Naive thymus-derived CD4-positive, alpha-beta T cell (primary cell): Measurements from ENCODE around the gene BTN1A1. TPM values are rescaled to one million over a fixed set of nuclear protein-coding genes. Genes with fewer than 3 reads are reported as not detected.

Source experiments
- ATAC-seq: fragments of 150-1000 bp; cut with Tn5 transposase; 2 replicates; pipeline ENCODE4 v1.10.0; 2021; ENCODE audit warnings: mild to moderate bottlenecking, moderate library complexity
- CTCF ChIA-PET: fragments of 350-600 bp; sonication (Branson Sonifier 250); formaldehyde crosslinking; loops from one replicate; lab custom pipeline; 2021; ENCODE audit warnings: antibody characterized with exemption; lab: Charles Lee
- POLR2A ChIA-PET: fragments of 350-600 bp; sonication (Branson Sonifier 250); formaldehyde crosslinking; loops from one replicate; lab custom pipeline; 2021; ENCODE audit warnings: antibody characterized with exemption, inconsistent platforms; lab: Charles Lee
- DNase-seq, 9 donors: peaks; one replicate each; pipeline versions ENCODE4 v3.0.0 to v3.0.0-alpha.2; 2020 to 2022; ENCODE audit warnings: mixed read lengths in 1 of 9
- H3K27ac ChIP-seq: one replicate; pipeline ENCODE4 v1.7.0; 2013; ENCODE audit warnings: mild to moderate bottlenecking, low read depth, low read length, moderate library complexity
- H3K27me3 ChIP-seq, 2 donors: one replicate each; pipeline ENCODE4 v1.7.0; 2013; ENCODE audit warnings: low read length in 2 of 2, mild to moderate bottlenecking in 2 of 2, moderate library complexity in 2 of 2; ENCODE audit not compliant: control insufficient read depth in 2 of 2, insufficient read depth in 2 of 2
- H3K36me3 ChIP-seq, 3 experiments: 1 replicate in 2 of 3; 2 replicates in 1 of 3; pipeline ENCODE4 v1.7.0; 2013; ENCODE audit warnings: low read length in 3 of 3, mild to moderate bottlenecking in 3 of 3, moderate library complexity in 1 of 3; ENCODE audit not compliant: insufficient read depth in 3 of 3, control insufficient read depth in 2 of 3
- H3K4me1 ChIP-seq, 2 donors: one replicate each; pipeline ENCODE4 v1.7.0; 2013; ENCODE audit warnings: low read length in 2 of 2, mild to moderate bottlenecking in 2 of 2, moderate library complexity in 1 of 2; ENCODE audit not compliant: control insufficient read depth in 2 of 2, insufficient read depth in 2 of 2
- H3K4me3 ChIP-seq: 2 replicates; pipeline ENCODE4 v1.7.0; 2013; ENCODE audit warnings: mild to moderate bottlenecking, low read length
- H3K9me3 ChIP-seq, 3 experiments: 1 replicate in 2 of 3; 2 replicates in 1 of 3; pipeline ENCODE4 v1.7.0; 2013; ENCODE audit warnings: low read length in 3 of 3; ENCODE audit not compliant: control insufficient read depth in 2 of 3
- H3K27ac Mint-ChIP-seq, 9 donors: one replicate each; pipeline ENCODE4 v1.8.0; 2020 to 2022; ENCODE audit warnings: mixed read lengths in 9 of 9, mild to moderate bottlenecking in 8 of 9, moderate library complexity in 5 of 9, inconsistent platforms in 2 of 9
- H3K27me3 Mint-ChIP-seq, 5 donors: one replicate each; pipeline ENCODE4 v1.8.0; 2021 to 2022; ENCODE audit warnings: mixed read lengths in 5 of 5, mild to moderate bottlenecking in 1 of 5
- H3K36me3 Mint-ChIP-seq, 5 donors: one replicate each; pipeline ENCODE4 v1.8.0; 2020 to 2022; ENCODE audit warnings: mixed read lengths in 5 of 5, mild to moderate bottlenecking in 3 of 5, inconsistent platforms in 1 of 5
- H3K4me1 Mint-ChIP-seq, 7 donors: one replicate each; pipeline ENCODE4 v1.8.0; 2020 to 2022; ENCODE audit warnings: mixed read lengths in 7 of 7, mild to moderate bottlenecking in 3 of 7, inconsistent platforms in 1 of 7
- H3K4me3 Mint-ChIP-seq, 10 donors: one replicate each; pipeline ENCODE4 v1.8.0; 2020 to 2022; ENCODE audit warnings: mild to moderate bottlenecking in 10 of 10, mixed read lengths in 10 of 10, moderate library complexity in 6 of 10, inconsistent platforms in 2 of 10
- H3K9me3 Mint-ChIP-seq, 11 donors: one replicate each; pipeline ENCODE4 v1.8.0; 2020 to 2022; ENCODE audit warnings: mixed read lengths in 11 of 11, mild to moderate bottlenecking in 4 of 11, inconsistent platforms in 1 of 11, moderate library complexity in 1 of 11
- intact Hi-C, 2 donors: fragments of 100-400 bp; cut with micrococcal nuclease; formaldehyde crosslinking; loops; one replicate each; pipeline ENCODE4 v1.15.1; 2023
- polyA plus RNA-seq, 2 donors: library from polyadenylated mRNA; unstranded; fragments of 300-500 nt; fragmentation: Illumina TruSeq; gene quantifications; one replicate each; pipeline ENCODE4 v1.2.3, GENCODE V29; 2021
- total RNA-seq, 6 experiments: library from RNA in 5 of 6; stranded (reverse) in 5 of 6; gene quantifications; 1 replicate in 5 of 6; 2 replicates in 1 of 6; pipeline ENCODE4 v1.2.3 and lab custom pipeline; 2021 to 2026

The BTN1A1 gene
- total and polyA plus RNA-seq, 7 experiments from 2014 or later = not detected

- Histone ChIP-seq H3K36me3 (peaks cover 40 to 76% (median 51%) of the 10 kb centered on the region in 3 experiments), H3K27me3 (no peaks in the 10 kb centered on the region), H3K9me3 (no peaks in the 10 kb centered on the region), H3K4me1 (peaks cover 8 to 13% of the 10 kb centered on the region in 2 donors), H3K4me3 (no peak overlapping the region), H3K27ac (no peak overlapping the region)
- Mint-ChIP-seq H3K27ac (peak overlapping the region in 5 of 9 donors; percentile 17 to 55 (median 33)), H3K27me3 (no peaks in the 10 kb centered on the region), H3K9me3 (peaks cover 0 to 2% (median 0%) of the 10 kb centered on the region in 11 donors), H3K36me3 (peaks cover 38 to 78% (median 70%) of the 10 kb centered on the region in 5 donors), H3K4me3 (no peak overlapping the region), H3K4me1 (peaks cover 27 to 50% (median 41%) of the 10 kb centered on the region in 7 donors)
- DNase-seq (no peak), ATAC-seq (no peak)
- ChIA-PET POLR2A (interaction anchor here (0.8 to 1.4 kb wide), 2 partner anchors 10 to 72 kb away, joined by 3 read pairs; partner anchors contain the start of gene HMGN4), CTCF (interaction anchor here (0.6 kb wide), 1 partner anchor 22 kb away, joined by 4 read pairs; no protein-coding TSS in a partner anchor)
- intact Hi-C loops = no loop called here
These were observed 34.3 kb upstream of the BTN1A1 start for GRCh38 chr6:26465776-26466175.

DNA sequence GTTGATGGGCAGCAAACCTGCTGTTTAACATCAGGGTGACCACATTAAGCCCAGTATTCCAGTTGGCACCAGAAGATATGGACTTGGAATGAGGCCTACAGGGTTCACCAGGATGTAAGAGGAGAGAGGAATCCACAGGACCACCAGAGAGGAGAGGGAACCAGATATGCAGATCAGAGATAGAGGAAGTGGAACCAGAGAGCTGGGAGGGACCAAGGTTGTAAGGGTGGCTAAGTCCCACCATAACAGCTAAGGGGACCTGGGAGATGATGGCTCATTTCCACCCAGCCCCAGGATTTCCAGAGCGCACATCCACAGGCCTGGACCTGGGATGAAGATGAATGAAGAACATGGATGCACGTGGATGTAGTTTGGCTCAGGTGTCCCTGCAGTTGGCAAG lies 31.3 kb upstream of the BTN1A1 start:
- peaks cover 30 to 54% (median 30%) of the 10 kb centered on the region in 3 experiments for H3K36me3 ChIP-seq
- H3K4me1 ChIP-seq = peaks cover 12 to 16% of the 10 kb centered on the region in 2 donors
- DNase-seq = no peak
- Mint-ChIP-seq H3K9me3 (peaks cover 0 to 22% (median 6%) of the 10 kb centered on the region in 11 donors), H3K27ac (peak overlapping the region in 5 of 9 donors; percentile 18 to 74 (median 56)), H3K27me3 (no peaks in the 10 kb centered on the region), H3K4me1 (peaks cover 26 to 45% (median 36%) of the 10 kb centered on the region in 7 donors), H3K4me3 (no peak overlapping the region), H3K36me3 (peaks cover 41 to 73% (median 58%) of the 10 kb centered on the region in 5 donors)
- ATAC-seq = no peak
- H3K27me3 ChIP-seq = no peaks in the 10 kb centered on the region
- ChIA-PET CTCF (interaction anchor here (0.6 kb wide), 1 partner anchor 38 kb away, joined by 5 read pairs; no protein-coding TSS in a partner anchor), POLR2A (interaction anchor here (2.1 kb wide), 1 partner anchor 69 kb away, joined by 7 read pairs; the partner anchor contains the start of gene HMGN4)
- intact Hi-C loops = no loop called here
- no peak overlapping the region for H3K27ac ChIP-seq
- no peaks in the 10 kb centered on the region for H3K9me3 ChIP-seq
- no peak overlapping the region for H3K4me3 ChIP-seq

GRCh38 chr6:26470643-26471042 lies 29.5 kb upstream of the BTN1A1 start:
- no peak overlapping the region for H3K4me3 ChIP-seq
- ATAC-seq (no peak), DNase-seq (no peak)
- POLR2A ChIA-PET = interaction anchor here (0.7 kb wide), 1 partner anchor 90 kb away, joined by 3 read pairs; no protein-coding TSS in a partner anchor
- H3K9me3 Mint-ChIP-seq = peaks cover 0 to 22% (median 6%) of the 10 kb centered on the region in 11 donors
- H3K4me3 Mint-ChIP-seq = no peak overlapping the region
- peaks cover 21 to 27% of the 10 kb centered on the region in 2 donors for H3K4me1 ChIP-seq
- H3K9me3 ChIP-seq = no peaks in the 10 kb centered on the region
- H3K27me3 Mint-ChIP-seq = no peaks in the 10 kb centered on the region
- H3K4me1 Mint-ChIP-seq = peaks cover 27 to 44% (median 38%) of the 10 kb centered on the region in 7 donors
- no peak overlapping the region for H3K27ac ChIP-seq
- peaks cover 12 to 36% (median 13%) of the 10 kb centered on the region in 3 experiments for H3K36me3 ChIP-seq
- no peaks in the 10 kb centered on the region for H3K27me3 ChIP-seq
- intact Hi-C loops = loop anchor here (5.0 to 10.0 kb wide), 3 partner anchors 183 to 366 kb away; a partner anchor contains a TSS
- CTCF ChIA-PET = no interaction called here
- H3K27ac Mint-ChIP-seq = peak overlapping the region in 4 of 9 donors; percentile 59 to 100 (median 68)
- H3K36me3 Mint-ChIP-seq = peaks cover 27 to 66% (median 43%) of the 10 kb centered on the region in 5 donors

- Mint-ChIP-seq H3K9me3 (peaks cover 0 to 22% (median 6%) of the 10 kb centered on the region in 11 donors), H3K4me1 (peaks cover 34 to 57% (median 45%) of the 10 kb centered on the region in 7 donors), H3K4me3 (peak overlapping the region in 3 of 10 donors; percentile 34 to 98 (median 50)), H3K27me3 (no peaks in the 10 kb centered on the region), H3K36me3 (peaks cover 21 to 56% (median 31%) of the 10 kb centered on the region in 5 donors), H3K27ac (peak overlapping the region; percentile 42 to 100 (median 76))
- H3K36me3 ChIP-seq = peaks cover 1 to 23% (median 8%) of the 10 kb centered on the region in 3 experiments
- POLR2A ChIA-PET = interaction anchor here (0.5 to 5.3 kb wide), 12 partner anchors 9 to 661 kb away, joined by 3 to 51 read pairs (median 9); partner anchors contain the start of gene HMGN4
- ATAC-seq (no peak), DNase-seq (no peak)
- CTCF ChIA-PET = interaction anchor here (0.6 to 1.0 kb wide), 3 partner anchors 102 to 407 kb away, joined by 3 to 4 read pairs (median 3); no protein-coding TSS in a partner anchor
- H3K4me3 ChIP-seq = no peak overlapping the region
- intact Hi-C loops = loop anchor here (5.0 to 10.0 kb wide), 3 partner anchors 185 to 367 kb away; a partner anchor contains a TSS
- peaks cover 33% of the 10 kb centered on the region in 2 donors for H3K4me1 ChIP-seq
- H3K27ac ChIP-seq = no peak overlapping the region
- H3K9me3 ChIP-seq = no peaks in the 10 kb centered on the region
- no peaks in the 10 kb centered on the region for H3K27me3 ChIP-seq
These were observed 28.1 kb upstream of the BTN1A1 start for GRCh38 chr6:26471970-26472369.

DNA sequence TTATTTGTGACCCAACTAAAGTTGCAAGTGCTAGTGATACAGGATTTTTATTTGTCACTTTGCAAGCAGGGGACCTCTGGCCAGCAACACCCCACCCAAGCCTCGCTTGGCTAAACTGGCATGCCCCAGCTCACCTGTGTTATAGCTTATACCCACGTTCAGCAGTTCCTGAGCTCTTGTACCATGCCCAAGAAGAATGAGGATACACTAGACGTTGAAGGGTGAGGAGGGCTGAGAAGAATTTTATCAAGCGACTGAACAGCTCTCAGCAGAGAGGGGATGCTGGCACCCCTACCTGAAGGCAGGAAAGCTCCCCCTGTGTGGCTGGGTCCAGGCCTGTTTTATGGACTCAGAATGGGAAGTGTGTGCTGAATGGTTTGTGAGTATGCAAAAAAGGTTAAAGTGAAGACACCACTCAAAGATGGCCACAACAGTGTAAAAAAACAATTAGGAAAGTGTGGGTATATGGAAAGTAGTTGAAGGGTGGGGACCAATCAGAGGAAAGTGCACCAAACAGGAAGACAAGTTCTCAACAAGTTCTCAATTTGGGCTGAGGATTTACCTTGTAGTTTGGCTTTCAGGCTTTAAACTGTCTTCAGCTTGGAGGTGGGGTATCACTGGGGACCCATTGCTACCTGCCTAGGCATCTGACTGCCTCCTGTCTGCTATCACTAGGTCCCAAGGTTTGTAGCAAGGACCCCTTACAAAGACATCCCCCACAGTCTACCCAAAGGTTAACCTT lies 27.4 kb upstream of the BTN1A1 start:
- Histone ChIP-seq H3K27me3 (no peaks in the 10 kb centered on the region), H3K36me3 (peaks cover 0 to 15% (median 8%) of the 10 kb centered on the region in 3 experiments), H3K9me3 (no peaks in the 10 kb centered on the region), H3K4me3 (peak overlapping the region; percentile 67), H3K4me1 (peaks cover 33% of the 10 kb centered on the region in 2 donors), H3K27ac (peak overlapping the region; percentile 91)
- ChIA-PET POLR2A (interaction anchor here (0.5 to 5.3 kb wide), 27 partner anchors 10 to 1539 kb away, joined by 3 to 51 read pairs (median 7); partner anchors contain the start of genes BTN3A3 and HMGN4), CTCF (interaction anchor here (0.6 to 1.0 kb wide), 3 partner anchors 103 to 408 kb away, joined by 3 to 4 read pairs (median 3); no protein-coding TSS in a partner anchor)
- Mint-ChIP-seq H3K4me3 (peak overlapping the region; percentile 43 to 100 (median 97)), H3K27me3 (no peaks in the 10 kb centered on the region), H3K4me1 (peaks cover 39 to 65% (median 53%) of the 10 kb centered on the region in 7 donors), H3K27ac (peak overlapping the region; percentile 98 to 100 (median 100)), H3K36me3 (peaks cover 19 to 50% (median 28%) of the 10 kb centered on the region in 5 donors), H3K9me3 (peaks cover 0 to 22% (median 6%) of the 10 kb centered on the region in 11 donors)
- DNase-seq = peak in 5 of 9 donors; percentile 8 to 26 (median 16)
- ATAC-seq = no peak
- intact Hi-C loops = loop anchor here (1.0 to 10.0 kb wide), 8 partner anchors 15 to 368 kb away; partner anchors contain the start of genes BTN2A2 (in 2 of the 2), BTN3A2 (in 2 of the 2), BTN2A1 (in 1 of the 2) and BTN3A3 (in 1 of the 2)

- Histone ChIP-seq H3K27ac (peak overlapping the region; percentile 91), H3K4me1 (peaks cover 33% of the 10 kb centered on the region in 2 donors), H3K36me3 (peaks cover 0 to 8% (median 8%) of the 10 kb centered on the region in 3 experiments), H3K27me3 (no peaks in the 10 kb centered on the region), H3K9me3 (no peaks in the 10 kb centered on the region), H3K4me3 (peak overlapping the region; percentile 67)
- peaks cover 0 to 22% (median 6%) of the 10 kb centered on the region in 11 donors for H3K9me3 Mint-ChIP-seq
- ATAC-seq (no peak), DNase-seq (no peak)
- no peaks in the 10 kb centered on the region for H3K27me3 Mint-ChIP-seq
- H3K27ac Mint-ChIP-seq = peak overlapping the region; percentile 98 to 100 (median 100)
- peaks cover 40 to 72% (median 60%) of the 10 kb centered on the region in 7 donors for H3K4me1 Mint-ChIP-seq
- intact Hi-C loops = loop anchor here (1.0 to 10.0 kb wide), 8 partner anchors 16 to 369 kb away; partner anchors contain the start of genes BTN2A2 (in 2 of the 2), BTN3A2 (in 2 of the 2), BTN2A1 (in 1 of the 2) and BTN3A3 (in 1 of the 2)
- peak overlapping the region; percentile 88 to 100 (median 97) for H3K4me3 Mint-ChIP-seq
- CTCF ChIA-PET = interaction anchor here (1.2 kb wide), 2 partner anchors 12 to 60 kb away, joined by 3 read pairs; no protein-coding TSS in a partner anchor
- POLR2A ChIA-PET = interaction anchor here (0.5 to 5.3 kb wide), 44 partner anchors 11 to 1540 kb away, joined by 3 to 51 read pairs (median 6); partner anchors contain the start of genes BTN3A3, HFE and HMGN4
- peaks cover 15 to 43% (median 21%) of the 10 kb centered on the region in 5 donors for H3K36me3 Mint-ChIP-seq
These were observed 26.7 kb upstream of the BTN1A1 start for GRCh38 chr6:26473429-26473757.
